HG02884 (cell line): ENCODE data around the gene ADCY3.
"Not testable (repeated sequence)": the region's sequence is repeated elsewhere in the genome, so short reads cannot be mapped to it uniquely, and the experiment has no call there.

ENCODE experiments used
- ATAC-seq: cut with Tn5 transposase; IDR thresholded peaks from one replicate; pipeline ENCODE4 v1.9.1; 2021; ENCODE audit warnings: mild to moderate bottlenecking, moderate library complexity; ENCODE audit not compliant: unreplicated experiment

ADCY3 gene

DNA sequence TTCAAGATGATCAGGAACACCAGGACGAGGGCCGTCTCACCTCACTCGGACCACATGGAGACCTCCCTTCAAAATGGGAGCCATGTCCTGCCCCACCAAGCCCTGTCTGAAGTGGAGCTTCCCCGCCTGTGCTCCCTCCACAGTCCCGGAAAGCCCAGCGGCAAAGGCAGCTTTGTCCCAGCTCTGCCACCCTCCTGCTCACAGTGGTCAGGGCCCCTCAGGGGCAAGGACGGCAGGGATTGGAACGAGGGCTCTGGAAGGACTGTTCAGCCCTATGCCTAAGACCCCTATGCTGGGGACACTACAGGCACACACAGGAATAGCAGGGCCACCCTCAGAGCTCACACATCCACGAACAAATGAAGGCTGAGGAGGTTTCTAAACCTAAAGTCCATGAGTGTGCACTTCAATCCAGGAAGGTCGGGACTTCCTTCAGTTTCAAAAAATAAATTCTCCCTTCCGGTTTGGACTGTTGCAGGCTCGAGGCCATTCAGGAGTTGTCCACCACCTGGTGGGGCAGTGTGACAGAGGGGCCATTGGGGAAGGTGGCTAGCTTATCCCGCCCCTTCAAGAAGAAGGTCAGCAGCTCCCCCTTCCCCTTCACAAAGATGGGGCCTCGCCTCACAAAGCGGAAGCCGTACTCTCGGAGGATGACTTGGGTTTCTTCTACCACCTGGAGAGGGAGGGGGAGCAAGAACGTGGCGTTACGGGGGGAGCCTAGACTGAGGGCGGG, 100.4 kb downstream of the ADCY3 start:
- ATAC-seq = no peak

DNA sequence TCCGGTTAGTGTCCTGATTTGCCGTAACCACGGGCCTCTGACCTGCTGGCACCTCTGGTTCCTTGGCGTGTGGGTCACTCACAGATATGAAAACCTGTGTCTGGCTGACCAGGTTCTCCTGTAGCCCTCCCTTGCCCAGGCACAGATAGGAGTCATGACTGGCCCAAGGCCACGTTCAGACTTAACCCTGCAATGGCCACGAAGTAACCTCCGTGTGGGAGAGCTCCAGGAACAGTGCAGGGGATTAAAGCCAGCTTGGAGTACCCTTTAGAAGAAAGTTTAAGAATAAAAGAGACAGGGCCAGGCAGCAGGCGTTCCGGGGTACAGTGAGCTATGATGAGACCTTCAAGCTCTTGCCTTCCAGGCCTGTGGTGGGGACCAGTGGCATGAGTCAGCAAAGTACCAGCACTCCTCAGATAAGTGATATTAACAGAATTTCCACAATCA, 101.3 kb downstream of the ADCY3 start:
- ATAC-seq = no peak

DNA sequence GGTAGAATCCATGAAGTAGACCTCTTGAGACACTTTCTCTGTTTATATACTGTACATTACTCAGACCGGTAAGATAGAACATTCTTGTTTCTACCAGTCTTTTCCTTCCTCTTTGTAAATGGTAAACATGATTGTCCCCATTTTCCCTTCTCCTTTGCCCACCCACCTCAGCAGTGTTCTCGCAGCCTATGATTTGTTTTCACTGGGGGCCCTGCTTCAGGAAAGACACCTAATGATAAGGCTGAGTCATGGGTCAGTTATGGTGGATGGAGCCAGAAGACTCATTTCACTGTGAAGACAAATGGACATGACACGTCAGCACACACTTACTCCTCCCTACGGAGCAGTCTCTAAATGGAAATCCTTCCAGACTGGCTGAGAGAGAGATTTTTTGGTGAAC, 103.2 kb downstream of the ADCY3 start:
- ATAC-seq = no peak

DNA sequence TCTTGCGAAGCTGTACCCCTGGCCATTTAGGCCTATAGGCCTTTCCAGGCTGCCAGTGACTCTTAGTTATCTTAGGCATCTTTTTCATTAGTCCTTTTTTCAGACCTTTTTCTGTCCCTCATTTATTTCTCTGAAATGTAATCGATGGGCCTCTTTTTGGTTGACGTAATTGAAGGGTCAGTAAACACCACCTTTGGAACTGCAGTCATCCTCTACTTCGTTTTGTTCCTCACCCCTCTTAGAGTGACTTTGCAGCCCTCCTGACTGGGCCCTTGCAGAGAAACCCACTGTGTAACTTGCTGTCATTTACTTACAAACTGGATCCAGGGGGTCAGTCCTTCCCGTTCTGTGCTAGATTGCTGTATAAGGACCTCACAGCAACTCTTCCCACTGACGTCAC, 103.6 kb downstream of the ADCY3 start:
- no peak for ATAC-seq

DNA sequence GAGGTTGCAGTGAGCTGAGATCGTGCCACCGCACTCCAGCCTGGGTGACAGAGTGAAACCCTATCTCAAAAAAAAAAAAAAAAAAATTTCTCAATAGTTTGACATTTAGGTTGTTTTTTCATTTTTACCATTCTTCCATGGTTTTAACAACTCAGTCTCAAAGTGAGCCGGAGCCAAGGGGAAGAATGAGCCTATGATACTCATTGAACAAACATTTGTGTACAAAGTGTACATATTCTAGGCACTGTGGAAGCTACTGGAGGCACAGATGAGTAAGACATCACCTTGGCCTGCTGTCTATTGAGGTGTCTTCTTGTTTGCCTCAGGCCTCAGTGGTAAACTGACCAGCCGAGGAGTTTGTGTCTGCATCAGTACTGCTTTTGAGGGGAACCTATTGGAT, 104.9 kb downstream of the ADCY3 start:
- ATAC-seq = no peak

DNA sequence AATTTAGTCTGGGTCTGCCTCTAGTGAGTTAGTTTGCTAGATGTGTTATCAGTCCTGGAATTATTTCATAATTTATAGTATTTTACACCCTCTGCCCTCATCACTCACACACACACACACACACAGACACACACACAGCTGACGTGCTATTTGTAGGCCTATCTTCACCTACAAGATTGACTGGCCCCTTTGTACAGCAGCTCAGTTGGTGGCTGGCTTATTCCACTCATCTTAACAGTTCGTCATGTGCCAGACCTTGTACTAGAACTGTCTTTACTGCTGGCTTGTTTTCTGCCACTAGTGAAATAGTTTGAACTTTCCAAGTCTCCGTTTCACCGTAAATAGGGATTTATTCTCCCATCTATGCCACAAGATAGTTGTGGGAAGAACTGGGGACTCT, 105.5 kb downstream of the ADCY3 start:
- no peak for ATAC-seq

DNA sequence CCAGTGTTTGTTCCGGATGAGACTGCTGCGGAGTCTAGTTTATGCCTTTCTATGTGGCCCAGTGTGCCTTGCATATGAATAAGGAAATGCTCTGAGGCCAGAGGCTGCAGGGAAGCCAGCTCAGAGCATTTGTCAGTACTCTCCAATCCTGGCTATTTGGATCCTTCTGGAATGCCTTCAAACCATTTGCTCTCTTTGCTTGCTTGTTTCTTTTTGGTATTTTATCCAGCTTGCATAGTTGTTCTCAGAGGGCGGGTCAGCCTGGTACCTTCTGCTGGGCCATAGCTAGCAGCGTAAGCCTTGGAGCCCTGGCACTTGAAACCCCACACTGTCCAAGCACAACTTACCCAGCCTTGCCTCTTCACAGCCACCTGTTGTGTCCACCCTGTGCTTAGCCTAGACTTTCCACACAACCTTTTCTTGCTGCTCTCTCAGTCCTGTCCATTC, 106.3 kb downstream of the ADCY3 start:
- ATAC-seq = no peak

DNA sequence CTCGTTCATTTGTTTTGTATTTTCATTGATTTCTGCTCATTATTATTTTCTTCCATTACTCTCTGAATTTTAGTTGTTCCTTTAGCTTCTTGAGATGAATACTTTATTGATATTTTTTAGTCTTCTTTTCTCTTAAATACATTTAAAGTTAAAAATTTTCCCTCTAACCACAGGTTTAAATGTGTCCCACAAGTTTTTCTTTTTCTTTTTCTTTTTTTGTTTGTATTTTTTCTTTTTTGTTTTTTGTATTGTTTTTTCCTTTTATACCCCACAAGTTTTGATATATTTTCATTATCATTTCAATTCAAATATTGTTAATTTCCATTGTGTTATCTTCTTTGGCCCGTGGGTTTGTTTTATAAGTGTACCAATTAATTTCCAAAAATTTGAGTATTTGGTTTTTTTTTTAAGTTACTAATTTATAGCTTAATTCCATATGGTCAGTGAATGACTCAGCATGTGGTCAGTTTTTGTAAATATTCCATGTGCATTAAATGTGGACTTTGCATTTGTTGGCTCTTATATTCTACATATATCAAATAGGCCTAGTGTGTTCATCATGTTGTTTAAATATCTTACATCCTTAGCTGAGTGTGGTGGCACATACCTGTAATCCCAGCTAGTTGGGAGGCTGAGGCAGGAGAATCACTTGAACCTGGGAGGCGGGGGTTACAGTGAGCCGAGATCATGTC, 110.6 kb downstream of the ADCY3 start:
- no peak for ATAC-seq

DNA sequence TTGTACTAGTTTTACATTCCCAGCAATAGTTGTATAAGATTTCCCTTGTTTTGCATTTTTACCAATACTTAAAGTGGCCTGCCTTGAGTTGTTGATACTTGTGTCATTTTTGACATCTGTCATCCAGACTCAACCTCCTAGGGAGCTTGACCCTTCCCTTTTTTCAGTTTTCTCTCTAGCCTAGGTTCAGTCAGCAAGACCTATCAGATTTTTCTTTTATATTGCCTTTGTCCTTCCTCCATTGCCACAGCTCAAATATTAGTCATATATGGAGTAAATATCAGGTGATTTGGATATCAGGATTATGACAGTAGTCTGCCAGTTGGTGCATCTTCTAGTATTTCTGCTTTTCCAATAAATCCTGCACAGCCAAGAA, 113.4 kb downstream of the ADCY3 start:
- ATAC-seq = no peak

DNA sequence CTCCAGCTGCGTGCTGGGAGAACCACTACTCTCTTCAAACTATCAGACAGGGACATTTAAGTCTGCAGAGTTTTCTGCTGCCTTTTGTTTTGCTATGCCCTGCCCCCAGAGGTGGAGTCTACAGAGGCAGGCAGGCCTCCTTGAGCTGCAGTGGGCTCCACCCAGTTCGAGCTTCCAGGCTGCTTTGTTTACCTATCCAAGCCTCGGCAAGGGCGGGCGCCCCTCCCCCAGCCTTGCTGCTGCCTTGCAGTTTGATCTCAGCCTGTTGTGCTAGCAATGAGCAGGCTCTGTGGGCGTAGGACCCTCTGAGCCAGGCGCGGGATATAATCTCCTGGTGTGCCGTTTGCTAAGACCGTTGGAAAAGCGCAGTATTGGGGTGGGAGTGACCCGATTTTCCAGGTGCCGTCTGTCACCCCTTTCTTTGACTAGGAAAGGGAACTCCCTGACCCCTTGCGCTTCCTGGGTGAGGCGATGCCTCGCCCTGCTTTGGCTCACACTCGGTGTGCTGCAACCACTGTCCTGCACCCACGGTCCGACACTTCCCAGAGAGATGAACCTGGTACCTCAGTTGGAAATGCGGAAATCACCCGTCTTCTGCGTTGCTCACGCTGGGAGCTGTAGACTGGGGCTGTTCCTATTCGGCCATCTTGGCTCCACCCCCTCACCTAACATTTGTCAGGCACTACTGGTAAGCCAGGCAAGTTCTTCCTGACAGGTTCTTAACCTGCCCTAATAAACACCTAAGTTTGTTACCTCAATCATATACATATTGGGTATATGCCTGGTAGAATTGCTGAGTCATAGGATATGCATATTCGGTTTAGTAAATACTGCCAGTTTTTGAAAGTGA, 114.0 kb downstream of the ADCY3 start:
- ATAC-seq = not testable (repeated sequence)

DNA sequence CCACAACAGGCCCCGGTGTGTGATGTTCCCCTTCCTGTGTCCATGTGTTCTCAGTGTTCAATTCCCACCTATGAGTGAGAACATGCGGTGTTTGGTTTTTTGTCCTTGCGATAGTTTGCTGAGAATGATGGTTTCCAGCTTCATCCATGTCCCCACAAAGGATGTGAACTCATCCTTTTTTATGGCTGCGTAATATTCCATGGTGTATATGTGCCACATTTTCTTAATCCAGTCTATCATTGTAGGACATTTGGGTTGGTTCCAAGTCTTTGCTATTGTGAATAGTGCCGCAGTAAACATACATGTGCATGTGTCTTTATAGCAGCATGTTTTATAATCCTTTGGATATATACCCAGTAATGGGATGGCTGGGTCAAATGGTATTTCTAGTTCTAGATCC, 119.5 kb downstream of the ADCY3 start:
- not testable (repeated sequence) for ATAC-seq

DNA sequence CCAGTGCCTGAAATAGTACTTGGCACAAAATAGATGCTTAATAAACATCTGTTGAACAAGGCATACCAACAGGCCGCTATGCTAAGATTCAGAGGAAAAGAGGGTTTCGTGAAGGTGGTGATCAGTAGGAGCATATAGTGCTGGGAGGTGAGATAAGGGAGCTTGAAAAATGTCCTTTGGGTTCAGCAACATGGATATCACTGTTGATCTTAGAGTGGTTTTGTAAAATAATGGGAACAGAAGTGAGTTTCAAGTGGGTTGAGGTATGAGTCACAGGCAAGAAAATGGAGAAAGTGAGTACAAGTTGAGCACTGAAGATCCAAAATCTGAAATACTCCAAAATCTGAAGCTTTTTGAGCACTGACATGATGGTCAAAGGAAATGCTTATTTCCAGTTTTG, 122.4 kb downstream of the ADCY3 start:
- no peak for ATAC-seq

DNA sequence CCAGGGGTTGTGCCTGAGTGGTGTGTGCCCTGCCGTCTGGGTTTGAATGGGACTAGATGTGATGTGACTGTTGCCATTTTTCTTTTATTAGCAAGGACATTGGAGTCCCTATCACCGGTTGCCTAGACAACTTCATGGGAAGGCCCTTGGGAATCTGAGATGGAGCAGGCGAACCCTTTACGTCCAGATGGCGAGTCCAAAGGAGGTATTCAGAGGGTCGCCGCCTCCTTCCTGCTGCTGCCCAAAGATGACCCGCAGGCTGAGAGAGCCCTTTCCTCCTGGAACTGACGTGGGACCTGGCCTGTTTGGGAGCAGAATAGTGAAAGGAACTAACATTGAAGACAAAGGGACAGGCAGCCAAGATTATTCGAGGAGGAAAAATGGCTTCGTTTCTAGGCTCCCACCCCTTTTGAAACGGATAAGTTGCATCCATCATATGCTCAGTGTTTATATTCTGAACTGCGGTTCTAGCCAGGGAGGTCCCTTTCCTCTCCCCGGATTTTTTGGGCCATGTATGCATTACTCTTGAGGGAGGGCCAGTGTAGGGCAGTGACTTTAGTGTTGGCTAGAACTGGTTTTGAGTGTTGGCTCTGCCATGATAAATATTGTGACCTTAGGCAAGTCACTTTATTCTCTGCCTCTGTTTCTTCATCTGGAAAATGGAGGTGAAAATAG, 126.1 kb downstream of the ADCY3 start:
- ATAC-seq = no peak

DNA sequence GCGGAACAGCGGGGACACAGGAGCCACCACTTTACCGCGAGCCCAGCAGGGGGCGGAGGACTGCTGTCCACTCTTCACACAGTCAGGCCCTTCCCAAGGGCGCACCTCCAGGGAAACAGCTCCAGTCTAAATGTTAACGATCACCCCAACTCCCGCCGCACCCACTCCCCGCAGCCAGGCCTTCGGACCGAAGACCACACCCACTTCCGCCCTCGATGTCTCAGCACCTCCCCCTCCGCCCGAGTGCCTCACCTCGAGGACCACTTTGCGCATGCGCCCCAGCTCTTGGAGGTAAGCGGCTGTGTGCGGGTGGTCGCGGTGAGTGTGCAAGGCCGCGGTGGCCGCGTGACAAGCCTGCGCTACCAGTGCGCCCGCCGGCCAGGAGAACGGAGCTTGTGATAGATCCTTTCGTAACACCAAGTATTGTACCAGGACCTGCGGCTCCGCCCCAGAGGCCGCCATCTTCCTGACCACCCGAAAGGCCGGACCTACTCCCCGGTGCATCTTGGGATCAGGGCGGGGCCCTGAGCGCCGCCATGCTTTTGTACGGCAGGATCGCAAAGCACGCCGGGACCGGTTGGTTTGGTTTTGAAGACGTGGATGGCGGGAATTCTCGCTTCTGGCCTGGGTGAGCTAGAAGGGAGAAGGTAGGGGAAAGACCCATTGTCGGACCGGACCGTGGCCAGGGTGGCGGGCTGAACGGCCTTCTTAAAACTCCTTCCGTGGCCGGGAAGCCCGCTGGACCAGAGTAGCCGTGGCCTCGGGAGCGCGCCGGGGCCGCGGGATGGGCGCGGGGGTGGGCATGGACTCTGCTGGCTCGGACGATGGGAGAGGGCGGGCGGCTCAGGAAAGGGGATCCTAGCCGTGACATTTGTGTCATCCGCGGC, 126.9 kb downstream of the ADCY3 start, which contains the start of the genes CENPO and PTRHD1:
CENPO (plus strand) TSS at position 552 of the 887 bp plus-strand sequence. CDS start 495 bp downstream, outside the sequence.
PTRHD1 (minus strand) TSS at position 518 of the 887 bp plus-strand sequence; CDS start at position 504, 14 bp downstream.
- peak; percentile 92 for ATAC-seq

DNA sequence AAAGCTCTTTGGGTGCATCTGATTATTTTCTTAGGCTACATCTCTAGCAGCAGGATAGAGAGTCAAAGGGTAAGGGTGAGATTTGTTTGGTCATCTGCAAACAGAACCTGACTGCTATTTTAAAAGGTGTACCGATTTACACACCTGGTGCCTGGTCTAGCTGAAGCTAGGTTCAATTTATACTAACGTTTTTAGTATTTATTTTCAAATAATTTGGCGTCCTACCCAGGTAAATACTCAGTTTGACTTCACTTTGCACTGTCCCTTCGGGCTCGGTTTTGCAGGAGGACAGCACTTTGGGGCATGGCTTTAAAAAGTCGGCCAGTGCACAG, 127.5 kb downstream of the ADCY3 start:
- ATAC-seq = no peak

DNA sequence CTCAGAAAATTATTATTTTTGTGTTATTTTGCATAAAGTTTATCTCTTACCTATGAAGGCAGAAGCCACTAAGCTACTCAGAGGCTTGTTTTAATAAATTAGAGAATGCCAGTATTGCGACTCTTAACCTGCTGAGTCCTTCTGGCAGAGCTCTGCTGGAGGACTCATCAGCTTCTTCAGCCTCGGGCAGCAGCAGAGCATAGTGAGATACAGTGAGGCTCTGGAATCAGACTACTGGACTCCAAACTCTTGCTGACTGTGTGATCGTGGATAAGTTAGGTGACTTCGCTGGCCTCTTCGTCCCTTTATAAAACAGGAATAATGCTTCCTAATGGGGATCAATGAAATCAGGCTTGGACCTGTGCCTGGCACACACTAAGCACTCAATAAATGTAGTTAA, 128.6 kb downstream of the ADCY3 start:
- ATAC-seq = no peak

DNA sequence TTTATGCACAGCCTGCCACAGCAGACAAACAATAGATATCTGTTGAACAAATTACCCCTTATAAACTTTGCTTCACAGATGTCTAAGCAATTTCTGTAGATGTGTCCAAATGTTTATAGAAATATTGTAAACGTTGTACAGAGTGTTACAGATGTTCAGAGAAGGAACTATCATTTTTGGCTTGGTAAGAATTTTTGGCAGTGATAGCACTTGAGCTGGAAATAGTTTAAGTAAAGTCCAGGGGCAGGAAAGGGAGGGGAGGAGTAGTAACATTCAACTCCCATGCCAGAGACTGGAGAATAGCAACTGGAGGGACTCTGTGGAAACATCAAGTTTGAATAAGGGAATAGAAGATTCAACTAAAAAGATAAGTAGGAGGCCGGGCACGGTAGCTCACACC, 131.2 kb downstream of the ADCY3 start:
- no peak for ATAC-seq

DNA sequence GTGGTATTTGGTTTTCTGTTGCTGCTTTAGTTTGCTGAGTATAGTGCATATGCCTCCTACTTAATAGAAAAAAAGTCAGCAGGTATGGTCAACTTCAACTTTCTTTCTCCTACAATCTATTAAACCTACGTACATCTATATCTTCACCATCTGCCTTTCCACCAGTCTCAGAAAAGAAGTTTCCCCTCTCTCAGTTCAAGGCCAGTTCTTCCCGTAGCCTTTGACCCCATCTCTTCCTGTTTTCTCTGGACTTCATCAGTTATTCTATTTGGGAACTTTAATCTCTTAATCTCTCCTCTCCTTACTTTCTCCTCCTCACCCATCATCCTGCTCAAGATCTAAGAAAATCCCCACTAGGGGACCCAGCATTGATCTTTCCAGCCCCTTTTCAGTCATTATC, 132.5 kb downstream of the ADCY3 start:
- ATAC-seq = no peak

DNA sequence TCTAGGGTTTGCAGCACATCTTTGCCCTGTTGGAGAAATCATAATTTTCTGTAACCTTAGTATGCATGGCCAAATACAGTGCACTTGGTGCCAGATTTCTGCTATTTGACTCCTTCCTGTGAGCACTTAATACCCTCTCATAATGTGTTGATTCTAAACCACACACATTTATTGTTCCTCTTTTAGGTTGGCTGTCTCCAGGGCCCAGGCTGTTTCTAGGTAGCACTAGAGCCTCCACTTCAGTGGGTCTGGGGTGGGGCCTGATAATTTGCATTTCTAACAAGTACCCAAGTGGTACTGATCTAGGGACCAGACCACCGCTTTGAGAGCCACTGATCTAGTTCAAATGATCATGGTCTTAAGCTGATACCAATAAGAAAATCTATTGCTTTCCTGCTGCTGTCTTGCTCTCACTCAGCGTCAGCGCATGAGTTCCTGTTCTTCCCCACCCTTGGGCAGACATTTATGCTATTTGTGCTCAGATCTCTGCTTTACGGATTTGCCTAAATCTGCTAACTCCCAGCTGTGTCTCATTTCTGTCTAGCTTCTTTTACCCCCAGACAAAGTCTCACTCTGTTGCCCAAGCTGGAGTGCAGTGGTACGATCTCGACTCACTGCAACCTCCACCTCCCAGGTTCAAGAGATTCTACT, 134.2 kb downstream of the ADCY3 start:
- ATAC-seq = peak; percentile 83
